ENCODE data around the gene NMBR. TPM values are rescaled to one million over a fixed set of nuclear protein-coding genes. Genes with fewer than 3 reads are reported as not detected.
"Not testable (repeated sequence)": the region's sequence is repeated elsewhere in the genome, so short reads cannot be mapped to it uniquely, and the experiment has no call there.

Gene NMBR
- total RNA-seq, 1 donor from 2014 or later = 0.22 TPM

GRCh38 chr6:142045380-142046278, 101.3 kb downstream of the NMBR start:
- no peak overlapping the region for H3K27ac Mint-ChIP-seq
- H3K36me3 Mint-ChIP-seq = no peaks in the 10 kb centered on the region
- H3K4me1 Mint-ChIP-seq (ENCODE audit: unreplicated experiment) = no peaks in the 10 kb centered on the region
- no peak for DNase-seq (ENCODE audit: extremely low spot score, unreplicated experiment)
- H3K27me3 Mint-ChIP-seq = peaks cover 17% of the 10 kb centered on the region
- H3K4me3 Mint-ChIP-seq = no peak overlapping the region
- TF ChIP-seq, protein P1, sequence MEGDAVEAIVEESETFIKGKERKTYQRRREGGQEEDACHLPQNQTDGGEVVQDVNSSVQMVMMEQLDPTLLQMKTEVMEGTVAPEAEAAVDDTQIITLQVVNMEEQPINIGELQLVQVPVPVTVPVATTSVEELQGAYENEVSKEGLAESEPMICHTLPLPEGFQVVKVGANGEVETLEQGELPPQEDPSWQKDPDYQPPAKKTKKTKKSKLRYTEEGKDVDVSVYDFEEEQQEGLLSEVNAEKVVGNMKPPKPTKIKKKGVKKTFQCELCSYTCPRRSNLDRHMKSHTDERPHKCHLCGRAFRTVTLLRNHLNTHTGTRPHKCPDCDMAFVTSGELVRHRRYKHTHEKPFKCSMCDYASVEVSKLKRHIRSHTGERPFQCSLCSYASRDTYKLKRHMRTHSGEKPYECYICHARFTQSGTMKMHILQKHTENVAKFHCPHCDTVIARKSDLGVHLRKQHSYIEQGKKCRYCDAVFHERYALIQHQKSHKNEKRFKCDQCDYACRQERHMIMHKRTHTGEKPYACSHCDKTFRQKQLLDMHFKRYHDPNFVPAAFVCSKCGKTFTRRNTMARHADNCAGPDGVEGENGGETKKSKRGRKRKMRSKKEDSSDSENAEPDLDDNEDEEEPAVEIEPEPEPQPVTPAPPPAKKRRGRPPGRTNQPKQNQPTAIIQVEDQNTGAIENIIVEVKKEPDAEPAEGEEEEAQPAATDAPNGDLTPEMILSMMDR (conservative IDR thresholded peaks at IDR 0.05) = peak; percentile 21
- no peaks in the 10 kb centered on the region for H3K9me3 Mint-ChIP-seq

DNA sequence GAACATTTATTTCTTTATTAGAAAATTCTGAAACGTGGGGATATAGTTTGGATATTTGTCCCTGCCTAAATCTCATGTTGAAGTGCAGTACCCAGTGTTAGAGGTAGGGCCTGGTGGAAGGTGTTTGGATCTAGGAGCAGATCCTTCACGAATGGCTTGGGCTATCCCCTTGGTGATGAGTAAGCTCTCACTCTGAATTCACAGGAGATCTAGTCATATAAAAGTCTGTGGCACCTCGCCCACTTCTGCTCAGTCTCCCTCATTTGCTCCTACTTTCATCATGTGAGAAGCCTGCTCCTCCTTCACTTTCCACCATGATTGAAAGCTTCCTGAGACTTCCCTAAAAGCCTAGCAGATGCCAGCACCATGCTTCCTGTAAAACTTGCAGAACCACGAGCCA, 111.0 kb downstream of the NMBR start:
- DNase-seq (ENCODE audit: extremely low spot score, unreplicated experiment) = no peak
- Mint-ChIP-seq H3K36me3 (no peaks in the 10 kb centered on the region), H3K27ac (no peak overlapping the region), H3K9me3 (no peaks in the 10 kb centered on the region), H3K27me3 (peaks cover 5% of the 10 kb centered on the region), H3K4me1 (ENCODE audit: unreplicated experiment) (no peaks in the 10 kb centered on the region), H3K4me3 (no peak overlapping the region)
- TF ChIP-seq, protein P1 (conservative IDR thresholded peaks at IDR 0.05) = peak; percentile 15

- Mint-ChIP-seq H3K4me3 (no peak overlapping the region), H3K9me3 (peaks cover 19% of the 10 kb centered on the region), H3K27ac (no peak overlapping the region), H3K4me1 (ENCODE audit: unreplicated experiment) (no peaks in the 10 kb centered on the region), H3K36me3 (no peaks in the 10 kb centered on the region), H3K27me3 (peaks cover 5% of the 10 kb centered on the region)
- no peak for DNase-seq (ENCODE audit: extremely low spot score, unreplicated experiment)
- TF ChIP-seq, protein P1 (conservative IDR thresholded peaks at IDR 0.05) = no peak
Measured at GRCh38 chr6:142031035-142031434, 115.9 kb downstream of the NMBR start.

GRCh38 chr6:142030115-142030619, 116.8 kb downstream of the NMBR start:
- TF ChIP-seq, protein P1 (conservative IDR thresholded peaks at IDR 0.05) = no peak
- Mint-ChIP-seq H3K27ac (no peak overlapping the region), H3K27me3 (peaks cover 5% of the 10 kb centered on the region), H3K4me3 (no peak overlapping the region), H3K36me3 (no peaks in the 10 kb centered on the region), H3K9me3 (peaks cover 19% of the 10 kb centered on the region), H3K4me1 (ENCODE audit: unreplicated experiment) (no peaks in the 10 kb centered on the region)
- no peak for DNase-seq (ENCODE audit: extremely low spot score, unreplicated experiment)

- peaks cover 19% of the 10 kb centered on the region for H3K9me3 Mint-ChIP-seq
- H3K4me3 Mint-ChIP-seq = no peak overlapping the region
- no peak overlapping the region for H3K27ac Mint-ChIP-seq
- TF ChIP-seq, protein P1 (conservative IDR thresholded peaks at IDR 0.05) = no peak
- DNase-seq (ENCODE audit: extremely low spot score, unreplicated experiment) = no peak
- H3K36me3 Mint-ChIP-seq = no peaks in the 10 kb centered on the region
- no peaks in the 10 kb centered on the region for H3K27me3 Mint-ChIP-seq
- no peaks in the 10 kb centered on the region for H3K4me1 Mint-ChIP-seq (ENCODE audit: unreplicated experiment)
Measured at GRCh38 chr6:142028527-142028926, 118.4 kb downstream of the NMBR start.

GRCh38 chr6:142027804-142028203, 119.1 kb downstream of the NMBR start:
- H3K4me3 Mint-ChIP-seq; H3K27me3 Mint-ChIP-seq; H3K27ac Mint-ChIP-seq; H3K4me1 Mint-ChIP-seq (ENCODE audit: unreplicated experiment); DNase-seq (ENCODE audit: extremely low spot score, unreplicated experiment); H3K36me3 Mint-ChIP-seq: not testable (repeated sequence)
- H3K9me3 Mint-ChIP-seq = peaks cover 19% of the 10 kb centered on the region

Measured in type B pancreatic cell (in vitro differentiated cells).